Thyroid gland (tissue), 4 donors: Measurements from ENCODE around the gene SMNDC1. TPM values are rescaled to one million over a fixed set of nuclear protein-coding genes. Genes with fewer than 3 reads are reported as not detected.
A peak's percentile ranks its signal among the peaks of the same experiment; 100 is the strongest.

Source experiments
- DNase-seq, 2 donors: peaks; one replicate each; pipeline ENCODE4 v3.0.0-alpha.2; 2019
- H3K27ac ChIP-seq, 3 donors: fragments of 200-600 bp; sonication (generic); 1 replicate in 2 of 3; 2 replicates in 1 of 3; pipeline ENCODE4 v1.5.1; 2016 to 2019; ENCODE audit warnings: mild to moderate bottlenecking in 1 of 3, moderate library complexity in 1 of 3
- H3K27me3 ChIP-seq: fragments of 200-600 bp; sonication (generic); one replicate; pipeline ENCODE4 v1.5.1; 2019
- H3K36me3 ChIP-seq, 2 donors: fragments of 200-600 bp; sonication (generic); one replicate each; pipeline ENCODE4 v1.5.1; 2016 to 2019
- H3K4me1 ChIP-seq, 2 donors: fragments of 200-600 bp; sonication (generic); one replicate each; pipeline ENCODE4 v1.5.1; 2017 to 2019
- H3K4me3 ChIP-seq, 3 donors: fragments of 200-600 bp; sonication (generic); replicated peaks in 1 of 3; 1 replicate in 2 of 3; 2 replicates in 1 of 3; pipeline ENCODE4 v1.5.1; 2016; ENCODE audit warnings: mild to moderate bottlenecking in 1 of 3
- H3K9me3 ChIP-seq: fragments of 200-600 bp; sonication (generic); one replicate; pipeline ENCODE4 v1.5.1; 2017
- POLR2A ChIP-seq, 2 donors: fragments of 450-650 bp; IDR thresholded peaks; one replicate each; pipeline ENCODE4 v1.6.1; 2017; ENCODE audit warnings: antibody characterized with exemption in 2 of 2, mild to moderate bottlenecking in 2 of 2, moderate library complexity in 1 of 2
- WGBS, 2 donors: methylation state at CpG; one replicate each; pipeline ENCODE4 v1.1.5; 2017; 5-methylcytosine and 5-hydroxymethylcytosine counted together
- intact Hi-C: fragments of 100-400 bp; cut with DNase I; formaldehyde crosslinking; loops from one replicate; pipeline ENCODE4 v1.15.1; 2023
- total RNA-seq, 4 donors: library from RNA; depleted of rRNA; stranded (reverse); fragments of >200 nt; gene quantifications; one replicate each; pipeline ENCODE4 v1.2.3, GENCODE V29; 2016
- TF ChIP-seq, protein P1 (sequence below), 6 experiments: fragments of 200-600 bp in 3 of 6; fragments of 450-650 bp in 3 of 6; sonication (generic) in 3 of 6; IDR thresholded peaks; one replicate each; pipeline ENCODE4 v1.5.1; 2016 to 2019; ENCODE audit warnings: antibody characterized with exemption in 6 of 6, mild to moderate bottlenecking in 2 of 6, inconsistent platforms in 1 of 6, moderate library complexity in 1 of 6

SMNDC1 gene
- total RNA-seq, 4 donors from 2014 or later = 12.3 to 16.3 (median 13.5) TPM

DNA sequence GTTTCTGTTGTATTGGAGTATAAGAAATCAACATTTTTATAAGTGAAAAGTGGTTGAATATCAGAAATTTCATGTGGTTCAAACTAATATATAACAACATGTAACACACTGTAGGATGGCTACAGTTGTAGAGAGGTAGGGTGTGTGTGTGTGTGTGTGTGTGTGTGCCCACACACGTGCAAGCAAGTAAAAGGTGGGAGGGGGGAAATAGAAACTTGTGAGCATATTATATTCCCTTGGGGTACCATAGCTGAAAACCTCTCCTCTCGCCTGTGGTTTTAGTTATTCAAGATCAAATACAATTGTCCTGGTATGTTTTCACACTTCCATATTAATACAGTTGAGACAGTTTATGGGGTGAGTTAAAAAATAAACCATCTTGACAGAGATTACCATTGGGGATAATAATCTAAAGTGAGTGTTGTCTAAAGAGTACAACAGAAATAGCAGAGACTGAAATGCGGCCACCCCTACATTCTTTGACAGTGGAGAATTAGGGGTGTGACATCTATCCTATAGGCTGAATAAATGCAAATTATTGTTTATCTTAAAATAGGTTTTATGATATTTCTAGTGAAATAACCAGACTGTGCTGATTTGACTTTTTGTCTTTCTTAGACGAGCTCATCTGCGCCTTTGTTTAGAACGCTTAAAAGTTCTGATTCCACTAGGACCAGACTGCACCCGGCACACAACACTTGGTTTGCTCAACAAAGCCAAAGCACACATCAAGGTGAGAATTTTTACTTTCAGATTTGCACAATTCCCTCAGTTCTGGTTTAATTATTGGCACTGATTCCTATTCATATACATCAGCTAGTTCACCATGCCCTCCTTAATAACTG, 25.9 kb downstream of the SMNDC1 start:
- DNase-seq = peak in 1 of 2 donors; percentile 33
- peaks cover 16 to 29% of the 10 kb centered on the region in 2 donors for H3K4me1 ChIP-seq
- H3K4me3 ChIP-seq = no peak overlapping the region
- TF ChIP-seq, protein P1, sequence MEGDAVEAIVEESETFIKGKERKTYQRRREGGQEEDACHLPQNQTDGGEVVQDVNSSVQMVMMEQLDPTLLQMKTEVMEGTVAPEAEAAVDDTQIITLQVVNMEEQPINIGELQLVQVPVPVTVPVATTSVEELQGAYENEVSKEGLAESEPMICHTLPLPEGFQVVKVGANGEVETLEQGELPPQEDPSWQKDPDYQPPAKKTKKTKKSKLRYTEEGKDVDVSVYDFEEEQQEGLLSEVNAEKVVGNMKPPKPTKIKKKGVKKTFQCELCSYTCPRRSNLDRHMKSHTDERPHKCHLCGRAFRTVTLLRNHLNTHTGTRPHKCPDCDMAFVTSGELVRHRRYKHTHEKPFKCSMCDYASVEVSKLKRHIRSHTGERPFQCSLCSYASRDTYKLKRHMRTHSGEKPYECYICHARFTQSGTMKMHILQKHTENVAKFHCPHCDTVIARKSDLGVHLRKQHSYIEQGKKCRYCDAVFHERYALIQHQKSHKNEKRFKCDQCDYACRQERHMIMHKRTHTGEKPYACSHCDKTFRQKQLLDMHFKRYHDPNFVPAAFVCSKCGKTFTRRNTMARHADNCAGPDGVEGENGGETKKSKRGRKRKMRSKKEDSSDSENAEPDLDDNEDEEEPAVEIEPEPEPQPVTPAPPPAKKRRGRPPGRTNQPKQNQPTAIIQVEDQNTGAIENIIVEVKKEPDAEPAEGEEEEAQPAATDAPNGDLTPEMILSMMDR (IDR thresholded peaks at IDR 0.05) = no peak
- no peak for TF ChIP-seq POLR2A (IDR thresholded peaks at IDR 0.05)
- H3K36me3 ChIP-seq = peaks cover 0 to 3% of the 10 kb centered on the region in 2 donors
- WGBS, 2 donors = 77% methylated on average over 7 of the region's 7 CpGs
- no peaks in the 10 kb centered on the region for H3K27me3 ChIP-seq
- intact Hi-C loops = loop anchor here (5.0 to 10.0 kb wide), 2 partner anchors 54 to 141 kb away; no protein-coding TSS in a partner anchor
- no peaks in the 10 kb centered on the region for H3K9me3 ChIP-seq
- peak overlapping the region; percentile 39 to 62 (median 58) for H3K27ac ChIP-seq

DNA sequence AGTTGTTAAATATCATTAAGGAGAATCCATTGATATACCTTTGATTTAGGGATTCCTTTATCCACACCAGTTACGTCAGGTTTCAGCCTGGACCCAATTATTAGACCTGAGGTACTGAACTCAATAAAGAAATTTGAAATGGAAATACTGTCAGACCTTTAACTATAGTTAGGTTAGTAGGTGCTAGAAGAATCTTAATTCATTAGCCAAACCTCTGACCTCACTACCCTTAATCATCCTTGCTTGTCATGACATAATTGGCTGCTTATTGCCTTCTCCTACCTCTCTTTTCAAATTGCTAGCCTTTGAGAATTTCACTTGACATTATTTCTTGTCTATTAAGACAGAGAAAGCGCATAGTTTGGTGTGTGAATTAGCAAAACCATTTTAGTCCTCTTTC, 27.1 kb downstream of the SMNDC1 start:
- WGBS, 2 donors = 97% methylated on average over 2 of the region's 2 CpGs
- Histone ChIP-seq H3K4me1 (peaks cover 22 to 38% of the 10 kb centered on the region in 2 donors), H3K9me3 (no peaks in the 10 kb centered on the region), H3K27me3 (no peaks in the 10 kb centered on the region), H3K27ac (no peak overlapping the region), H3K36me3 (peaks cover 0 to 3% of the 10 kb centered on the region in 2 donors), H3K4me3 (no peak overlapping the region)
- TF ChIP-seq POLR2A (IDR thresholded peaks at IDR 0.05) = no peak
- TF ChIP-seq, protein P1 (IDR thresholded peaks at IDR 0.05) = no peak
- intact Hi-C loops = loop anchor here (5.0 to 10.0 kb wide), 2 partner anchors 53 to 140 kb away; no protein-coding TSS in a partner anchor
- DNase-seq = no peak

DNA sequence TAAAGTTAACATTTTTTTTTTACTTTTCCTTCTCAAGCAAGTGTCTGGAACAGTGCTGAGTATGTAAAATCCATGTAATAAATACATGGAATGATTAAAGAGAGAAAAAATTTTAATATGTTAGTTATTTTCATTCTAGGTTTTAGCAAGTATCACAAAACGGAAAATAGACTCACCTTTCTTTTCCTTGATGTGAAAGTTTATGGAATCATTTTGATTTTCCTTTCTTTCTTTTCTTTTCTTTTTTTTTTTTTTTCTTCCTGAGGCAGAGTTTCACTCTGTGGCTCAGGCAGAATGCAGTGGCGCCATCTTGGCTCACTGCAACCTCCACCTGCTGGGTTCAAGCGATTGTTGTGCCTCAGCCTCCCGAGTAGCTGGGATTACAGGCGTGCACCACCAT, 28.1 kb downstream of the SMNDC1 start:
- H3K36me3 ChIP-seq = peaks cover 0 to 3% of the 10 kb centered on the region in 2 donors
- intact Hi-C loops = loop anchor here (5.0 to 10.0 kb wide), 2 partner anchors 52 to 139 kb away; no protein-coding TSS in a partner anchor
- H3K9me3 ChIP-seq = no peaks in the 10 kb centered on the region
- no peak overlapping the region for H3K27ac ChIP-seq
- 99% methylated on average over 5 of the region's 5 CpGs for WGBS, 2 donors
- peaks cover 17 to 40% of the 10 kb centered on the region in 2 donors for H3K4me1 ChIP-seq
- no peak overlapping the region for H3K4me3 ChIP-seq
- no peaks in the 10 kb centered on the region for H3K27me3 ChIP-seq
- DNase-seq = no peak
- TF ChIP-seq POLR2A (IDR thresholded peaks at IDR 0.05) = no peak
- TF ChIP-seq, protein P1 (IDR thresholded peaks at IDR 0.05) = no peak

DNA sequence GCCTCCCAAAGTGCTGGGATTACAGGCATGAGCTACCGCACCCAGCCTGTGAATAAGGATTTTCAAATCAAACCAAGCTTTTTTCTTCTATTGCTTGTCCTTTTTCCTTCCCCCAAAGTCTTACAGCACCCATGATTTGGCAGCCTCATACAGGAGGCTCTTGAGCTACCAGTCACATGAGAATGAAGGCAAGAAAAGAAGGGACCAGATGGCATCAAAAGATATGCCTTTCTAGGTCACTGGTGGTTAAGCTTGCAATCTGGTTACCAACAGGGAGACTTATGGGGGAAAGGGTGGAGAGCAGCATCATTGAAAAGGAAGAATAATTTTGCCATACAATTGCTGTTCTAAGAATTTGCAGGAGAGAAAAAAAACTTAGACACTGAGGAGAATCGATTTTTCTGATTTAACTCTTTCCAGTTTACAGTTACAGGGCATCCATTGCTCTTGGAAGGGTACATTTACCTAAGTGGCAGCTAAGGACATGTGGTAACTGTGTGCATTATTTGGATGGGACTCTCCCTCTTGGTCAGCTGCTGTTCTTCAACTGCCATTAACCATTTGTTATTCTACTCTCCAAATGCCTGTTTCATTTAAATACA, 29.5 kb downstream of the SMNDC1 start:
- Histone ChIP-seq H3K27me3 (no peaks in the 10 kb centered on the region), H3K36me3 (no peaks in the 10 kb centered on the region), H3K4me3 (no peak overlapping the region), H3K27ac (peak overlapping the region; percentile 68 to 95 (median 74)), H3K4me1 (peaks cover 30 to 53% of the 10 kb centered on the region in 2 donors), H3K9me3 (no peaks in the 10 kb centered on the region)
- TF ChIP-seq, protein P1 (IDR thresholded peaks at IDR 0.05) = no peak
- no peak for TF ChIP-seq POLR2A (IDR thresholded peaks at IDR 0.05)
- DNase-seq = peak in 1 of 2 donors; percentile 17
- intact Hi-C loops = loop anchor here (5.0 to 10.0 kb wide), 2 partner anchors 50 to 138 kb away; no protein-coding TSS in a partner anchor
- 62 to 70% methylated on average over 2 of the region's 2 CpGs for WGBS, 2 donors
